Brain microvascular endothelial cell (primary cell): Measurements from ENCODE around the gene ARMC12.

Source experiments
- DNase-seq: peaks from one replicate; pipeline ENCODE4 v3.0.0-alpha.2; 2020
- H3K27ac ChIP-seq: fragments of 250-450 bp; sonication (Bioruptor Pico); 2 replicates; pipeline ENCODE4 v1.5.1; 2020; ENCODE audit warnings: mild to moderate bottlenecking, moderate library complexity
- H3K27me3 ChIP-seq: fragments of 250-450 bp; sonication (Bioruptor Pico); replicated peaks from 2 replicates; pipeline ENCODE4 v1.5.1; 2020; ENCODE audit warnings: mild to moderate bottlenecking
- H3K36me3 ChIP-seq: fragments of 250-450 bp; sonication (Bioruptor Pico); replicated peaks from 2 replicates; pipeline ENCODE4 v1.5.1; 2020; ENCODE audit warnings: mild to moderate bottlenecking
- H3K4me3 ChIP-seq: 2 replicates; pipeline ENCODE4 v1.5.1; 2011; ENCODE audit warnings: low read depth, mild to moderate bottlenecking, control low read depth, low read length, moderate library complexity
- CTCF ChIP-seq: IDR thresholded peaks from 2 replicates; pipeline ENCODE4 v1.5.1; 2011; ENCODE audit warnings: low read depth, mild to moderate bottlenecking, moderate library complexity, low read length, control low read depth, inconsistent platforms; ENCODE audit errors: missing control alignments
- in situ Hi-C: cut with HindIII; loops from 2 replicates; pipeline ENCODE4 v1.10.0; 2017; ENCODE audit warnings: low sequenced_read_pairs, low pct_ligation_motif_present

The ARMC12 gene

GRCh38 chr6:35719830-35720733, 16.8 kb upstream of the ARMC12 start:
- Histone ChIP-seq H3K27me3 (no peaks in the 10 kb centered on the region), H3K4me3 (peak overlapping the region; percentile 42), H3K27ac (peak overlapping the region; percentile 4), H3K36me3 (no peaks in the 10 kb centered on the region)
- in situ Hi-C loops: no loop called here
- DNase-seq: peak; percentile 33
- no peak for TF ChIP-seq CTCF

- no peak for DNase-seq
- Histone ChIP-seq H3K27me3 (no peaks in the 10 kb centered on the region), H3K36me3 (no peaks in the 10 kb centered on the region), H3K4me3 (no peak overlapping the region), H3K27ac (no peak overlapping the region)
- in situ Hi-C loops: no loop called here
- no peak for TF ChIP-seq CTCF
These were observed 14.6 kb upstream of the ARMC12 start for GRCh38 chr6:35722121-35722761.

- no peaks in the 10 kb centered on the region for H3K36me3 ChIP-seq
- H3K27me3 ChIP-seq: no peaks in the 10 kb centered on the region
- in situ Hi-C loops: no loop called here
- TF ChIP-seq CTCF: no peak
- no peak for DNase-seq
- no peak overlapping the region for H3K27ac ChIP-seq
- H3K4me3 ChIP-seq: no peak overlapping the region
These were observed 13.2 kb upstream of the ARMC12 start for GRCh38 chr6:35723587-35723986.

- Histone ChIP-seq H3K4me3 (no peak overlapping the region), H3K27ac (no peak overlapping the region), H3K36me3 (no peaks in the 10 kb centered on the region), H3K27me3 (no peaks in the 10 kb centered on the region)
- in situ Hi-C loops: no loop called here
- TF ChIP-seq CTCF: no peak
- no peak for DNase-seq
These were observed 12.8 kb upstream of the ARMC12 start for GRCh38 chr6:35724059-35724458.

- Histone ChIP-seq H3K27me3 (no peaks in the 10 kb centered on the region), H3K4me3 (no peak overlapping the region), H3K36me3 (no peaks in the 10 kb centered on the region), H3K27ac (no peak overlapping the region)
- in situ Hi-C loops: no loop called here
- no peak for DNase-seq
- TF ChIP-seq CTCF: no peak
These were observed 12.4 kb upstream of the ARMC12 start for GRCh38 chr6:35724471-35724870.
